ENCODE data around the gene HEPH.

DNA sequence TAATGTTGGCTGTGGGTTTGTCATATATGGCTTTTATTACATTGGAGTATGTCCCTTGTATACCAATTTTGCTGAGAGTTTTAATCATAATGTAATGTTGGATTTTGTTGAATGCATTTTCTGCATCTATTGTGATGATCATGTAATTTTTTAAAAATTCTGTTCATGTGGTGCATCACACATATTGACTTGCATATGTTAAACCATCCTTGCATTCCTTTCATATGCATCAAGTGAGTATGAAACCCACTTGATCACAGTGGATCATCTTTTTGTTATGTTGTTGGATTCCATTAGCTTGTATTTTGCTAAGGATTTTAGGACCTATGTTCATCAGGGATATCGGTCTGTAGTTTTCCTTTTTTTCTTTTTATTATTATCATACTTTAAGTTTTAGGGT is 12.1 kb downstream of the HEPH start:
- TF ChIP-seq FOXK2 (conservative IDR thresholded peaks at IDR 0.05 in 1 of 2, IDR thresholded peaks at IDR 0.05 in 1 of 2; ENCODE audit: low read depth in 2 of 2) = no peak
- TF ChIP-seq, protein P1, sequence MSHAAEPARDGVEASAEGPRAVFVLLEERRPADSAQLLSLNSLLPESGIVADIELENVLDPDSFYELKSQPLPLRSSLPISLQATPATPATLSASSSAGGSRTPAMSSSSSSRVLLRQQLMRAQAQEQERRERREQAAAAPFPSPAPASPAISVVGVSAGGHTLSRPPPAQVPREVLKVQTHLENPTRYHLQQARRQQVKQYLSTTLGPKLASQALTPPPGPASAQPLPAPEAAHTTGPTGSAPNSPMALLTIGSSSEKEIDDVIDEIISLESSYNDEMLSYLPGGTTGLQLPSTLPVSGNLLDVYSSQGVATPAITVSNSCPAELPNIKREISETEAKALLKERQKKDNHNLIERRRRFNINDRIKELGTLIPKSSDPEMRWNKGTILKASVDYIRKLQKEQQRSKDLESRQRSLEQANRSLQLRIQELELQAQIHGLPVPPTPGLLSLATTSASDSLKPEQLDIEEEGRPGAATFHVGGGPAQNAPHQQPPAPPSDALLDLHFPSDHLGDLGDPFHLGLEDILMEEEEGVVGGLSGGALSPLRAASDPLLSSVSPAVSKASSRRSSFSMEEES (CRISPR knock-in tag; IDR thresholded peaks at IDR 0.05) = no peak
- TF ChIP-seq, protein P2, sequence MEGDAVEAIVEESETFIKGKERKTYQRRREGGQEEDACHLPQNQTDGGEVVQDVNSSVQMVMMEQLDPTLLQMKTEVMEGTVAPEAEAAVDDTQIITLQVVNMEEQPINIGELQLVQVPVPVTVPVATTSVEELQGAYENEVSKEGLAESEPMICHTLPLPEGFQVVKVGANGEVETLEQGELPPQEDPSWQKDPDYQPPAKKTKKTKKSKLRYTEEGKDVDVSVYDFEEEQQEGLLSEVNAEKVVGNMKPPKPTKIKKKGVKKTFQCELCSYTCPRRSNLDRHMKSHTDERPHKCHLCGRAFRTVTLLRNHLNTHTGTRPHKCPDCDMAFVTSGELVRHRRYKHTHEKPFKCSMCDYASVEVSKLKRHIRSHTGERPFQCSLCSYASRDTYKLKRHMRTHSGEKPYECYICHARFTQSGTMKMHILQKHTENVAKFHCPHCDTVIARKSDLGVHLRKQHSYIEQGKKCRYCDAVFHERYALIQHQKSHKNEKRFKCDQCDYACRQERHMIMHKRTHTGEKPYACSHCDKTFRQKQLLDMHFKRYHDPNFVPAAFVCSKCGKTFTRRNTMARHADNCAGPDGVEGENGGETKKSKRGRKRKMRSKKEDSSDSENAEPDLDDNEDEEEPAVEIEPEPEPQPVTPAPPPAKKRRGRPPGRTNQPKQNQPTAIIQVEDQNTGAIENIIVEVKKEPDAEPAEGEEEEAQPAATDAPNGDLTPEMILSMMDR (IDR thresholded peaks at IDR 0.05 in 2 of 3, conservative IDR thresholded peaks at IDR 0.05 in 1 of 3; ENCODE audit: insufficient read depth in 2 of 3, low read depth in 1 of 3, low read length in 3 of 3) = no peak
- no peak for TF ChIP-seq SRF (CRISPR knock-in tag; IDR thresholded peaks at IDR 0.05)
- TF ChIP-seq POLR2A (conservative IDR thresholded peaks at IDR 0.05) = no peak
- no peak for TF ChIP-seq JUN (IDR thresholded peaks at IDR 0.05; ENCODE audit: borderline replicate concordance, low read depth, low read length)
- no peak for TF ChIP-seq JUN (CRISPR knock-in tag; IDR thresholded peaks at IDR 0.05; ENCODE audit: borderline replicate concordance)
